Common myeloid progenitor, CD34-positive (primary cell): ENCODE data around the gene TXNRD2.

Source experiments
- CTCF ChIA-PET: fragments of 350-600 bp; sonication (Branson Sonifier 250); formaldehyde crosslinking; loops from one replicate; lab custom pipeline; 2021; ENCODE audit warnings: antibody characterized with exemption; lab: Charles Lee
- POLR2A ChIA-PET: fragments of 350-600 bp; sonication (Branson Sonifier 250); formaldehyde crosslinking; loops from one replicate; lab custom pipeline; 2021; ENCODE audit warnings: antibody characterized with exemption; lab: Charles Lee
- DNase-seq, 3 donors: peaks; one replicate each; pipeline versions ENCODE4 v3.0.0 to v3.0.0-alpha.2; 2013
- H3K27ac ChIP-seq, 2 experiments: 1 replicate in 1 of 2; 2 replicates in 1 of 2; pipeline ENCODE4 v1.7.0; 2013; ENCODE audit warnings: inconsistent platforms in 2 of 2, low read length in 2 of 2, mild to moderate bottlenecking in 2 of 2, low read depth in 1 of 2, moderate library complexity in 1 of 2; ENCODE audit not compliant: severe bottlenecking in 2 of 2, insufficient read depth in 1 of 2, poor library complexity in 1 of 2
- H3K27me3 ChIP-seq, 5 experiments: replicated peaks in 2 of 5; 1 replicate in 3 of 5; 2 replicates in 2 of 5; pipeline versions ENCODE4 v1.6.1 to v1.7.0; 2013; ENCODE audit warnings: low read length in 4 of 5, mild to moderate bottlenecking in 2 of 5, moderate library complexity in 2 of 5, inconsistent platforms in 1 of 5; ENCODE audit not compliant: insufficient read depth in 5 of 5, control insufficient read depth in 4 of 5
- H3K36me3 ChIP-seq, 4 experiments: 1 replicate in 2 of 4; 2 replicates in 2 of 4; pipeline versions ENCODE4 v1.6.1 to v1.7.0; 2013; ENCODE audit warnings: low read length in 3 of 4, control low read depth in 1 of 4, mild to moderate bottlenecking in 1 of 4; ENCODE audit not compliant: control insufficient read depth in 4 of 4, insufficient read depth in 4 of 4
- H3K4me1 ChIP-seq, 4 experiments: 1 replicate in 3 of 4; 2 replicates in 1 of 4; pipeline versions ENCODE4 v1.6.1 to v1.7.1; 2013; ENCODE audit warnings: low read length in 3 of 4, mild to moderate bottlenecking in 3 of 4, control low read depth in 1 of 4, inconsistent platforms in 1 of 4, moderate library complexity in 1 of 4; ENCODE audit not compliant: control insufficient read depth in 4 of 4, insufficient read depth in 4 of 4; ENCODE audit errors: control extremely low read depth in 1 of 4
- H3K4me3 ChIP-seq, 7 experiments: 1 replicate in 4 of 7; 2 replicates in 3 of 7; pipeline versions ENCODE4 v1.5.1 to v1.7.0; 2013; ENCODE audit warnings: mild to moderate bottlenecking in 7 of 7, low read length in 6 of 7, moderate library complexity in 6 of 7, inconsistent platforms in 2 of 7, low read depth in 2 of 7, control low read depth in 1 of 7; ENCODE audit not compliant: insufficient read depth in 4 of 7, control insufficient read depth in 1 of 7; ENCODE audit errors: extremely low read depth in 1 of 7
- H3K9me3 ChIP-seq, 5 experiments: 1 replicate in 4 of 5; 2 replicates in 1 of 5; pipeline versions ENCODE4 v1.6.1 to v1.7.1; 2013; ENCODE audit warnings: low read length in 4 of 5, mild to moderate bottlenecking in 2 of 5, inconsistent platforms in 1 of 5, low read depth in 1 of 5, moderate library complexity in 1 of 5; ENCODE audit not compliant: control insufficient read depth in 4 of 5, insufficient read depth in 2 of 5; ENCODE audit errors: control extremely low read depth in 1 of 5
- WGBS: methylation state at CpG from one replicate; pipeline ENCODE4 v1.1.5; 2013; ENCODE audit not compliant: insufficient coverage; 5-methylcytosine and 5-hydroxymethylcytosine counted together

Gene TXNRD2

GRCh38 chr22:19919701-19920363 is 21.8 kb downstream of the TXNRD2 start:
- ChIA-PET POLR2A (no interaction called here), CTCF (interaction anchor here (1.7 to 1.8 kb wide), 2 partner anchors 10 to 189 kb away, joined by 4 to 5 read pairs; no protein-coding TSS in a partner anchor)
- no peak overlapping the region for H3K27ac ChIP-seq
- peaks cover 0 to 6% (median 3%) of the 10 kb centered on the region in 4 experiments for H3K4me1 ChIP-seq
- no peak for DNase-seq
- peaks cover 0 to 2% (median 0%) of the 10 kb centered on the region in 5 experiments for H3K9me3 ChIP-seq
- H3K4me3 ChIP-seq = no peak overlapping the region
- 98% methylated on average over 9 of the region's 13 CpGs for WGBS
- H3K36me3 ChIP-seq = peaks cover 4 to 35% (median 26%) of the 10 kb centered on the region in 4 experiments
- no peaks in the 10 kb centered on the region for H3K27me3 ChIP-seq

GRCh38 chr22:19918332-19919106 is 23.1 kb downstream of the TXNRD2 start:
- Histone ChIP-seq H3K36me3 (peaks cover 7 to 46% (median 39%) of the 10 kb centered on the region in 4 experiments), H3K27ac (no peak overlapping the region), H3K27me3 (no peaks in the 10 kb centered on the region), H3K9me3 (peaks cover 0 to 11% (median 8%) of the 10 kb centered on the region in 5 experiments), H3K4me3 (no peak overlapping the region), H3K4me1 (peaks cover 0 to 6% (median 3%) of the 10 kb centered on the region in 4 experiments)
- ChIA-PET POLR2A (no interaction called here), CTCF (interaction anchor here (1.7 kb wide), 1 partner anchor 188 kb away, joined by 4 read pairs; no protein-coding TSS in a partner anchor)
- no peak for DNase-seq
- 92% methylated on average over 22 of the region's 23 CpGs for WGBS

- no peak for DNase-seq
- 98% methylated on average over 10 of the region's 12 CpGs for WGBS
- Histone ChIP-seq H3K27me3 (no peaks in the 10 kb centered on the region), H3K9me3 (peaks cover 0 to 14% (median 10%) of the 10 kb centered on the region in 5 experiments), H3K36me3 (peaks cover 7 to 55% (median 46%) of the 10 kb centered on the region in 4 experiments), H3K4me1 (peaks cover 0 to 6% (median 3%) of the 10 kb centered on the region in 4 experiments), H3K4me3 (no peak overlapping the region), H3K27ac (peak overlapping the region in 1 of 2 experiments; percentile 19)
- ChIA-PET POLR2A (no interaction called here), CTCF (interaction anchor here (0.6 to 2.0 kb wide), 4 partner anchors 14 to 187 kb away, joined by 3 to 6 read pairs (median 4); no protein-coding TSS in a partner anchor)
These were observed 24.1 kb downstream of the TXNRD2 start for GRCh38 chr22:19917389-19918138.

GRCh38 chr22:19916941-19917340 is 24.7 kb downstream of the TXNRD2 start:
- Histone ChIP-seq H3K9me3 (peaks cover 0 to 14% (median 10%) of the 10 kb centered on the region in 5 experiments), H3K27me3 (no peaks in the 10 kb centered on the region), H3K36me3 (peaks cover 7 to 60% (median 48%) of the 10 kb centered on the region in 4 experiments), H3K27ac (peak overlapping the region in 1 of 2 experiments; percentile 19), H3K4me3 (no peak overlapping the region), H3K4me1 (peaks cover 0 to 6% (median 3%) of the 10 kb centered on the region in 4 experiments)
- CTCF ChIA-PET = interaction anchor here (0.6 to 2.0 kb wide), 4 partner anchors 13 to 186 kb away, joined by 3 to 6 read pairs (median 4); no protein-coding TSS in a partner anchor
- POLR2A ChIA-PET = no interaction called here
- peak in 2 of 3 donors; percentile 13 to 22 for DNase-seq
- WGBS = 30% methylated on average over 7 of the region's 7 CpGs

- no peak for DNase-seq
- peaks cover 7 to 67% (median 55%) of the 10 kb centered on the region in 4 experiments for H3K36me3 ChIP-seq
- WGBS = 98% methylated on average over 7 of the region's 9 CpGs
- POLR2A ChIA-PET = no interaction called here
- H3K27ac ChIP-seq = no peak overlapping the region
- H3K4me3 ChIP-seq = no peak overlapping the region
- peaks cover 0 to 14% (median 10%) of the 10 kb centered on the region in 5 experiments for H3K9me3 ChIP-seq
- H3K4me1 ChIP-seq = peaks cover 0 to 6% (median 3%) of the 10 kb centered on the region in 4 experiments
- CTCF ChIA-PET = interaction anchor here (1.2 to 6.5 kb wide), 4 partner anchors 12 to 185 kb away, joined by 3 to 86 read pairs (median 6); no protein-coding TSS in a partner anchor
- H3K27me3 ChIP-seq = no peaks in the 10 kb centered on the region
These were observed 25.6 kb downstream of the TXNRD2 start for GRCh38 chr22:19916006-19916405.

GRCh38 chr22:19915287-19915954 is 26.2 kb downstream of the TXNRD2 start:
- Histone ChIP-seq H3K36me3 (peaks cover 8 to 67% (median 55%) of the 10 kb centered on the region in 4 experiments), H3K27ac (no peak overlapping the region), H3K4me3 (no peak overlapping the region), H3K4me1 (peaks cover 0 to 6% (median 3%) of the 10 kb centered on the region in 4 experiments), H3K9me3 (peaks cover 0 to 14% (median 10%) of the 10 kb centered on the region in 5 experiments), H3K27me3 (no peaks in the 10 kb centered on the region)
- ChIA-PET POLR2A (no interaction called here), CTCF (interaction anchor here (1.2 to 6.5 kb wide), 3 partner anchors 11 to 184 kb away, joined by 3 to 86 read pairs (median 5); no protein-coding TSS in a partner anchor)
- DNase-seq = no peak
- 87% methylated on average over 6 of the region's 13 CpGs for WGBS
